Measurements from ENCODE around the gene GDE1. TPM values are rescaled to one million over a fixed set of nuclear protein-coding genes. Genes with fewer than 3 reads are reported as not detected.

The GDE1 gene
- total and polyA plus RNA-seq, 9 of the 15 experiments (the other 6 are each of a cell fraction or from before 2014, with no cell fraction given), result 18.8 to 40.5 (median 22.3) TPM

GRCh38 chr16:19502395-19503131 lies 19.3 kb downstream of the GDE1 start (continued):
- TF ChIP-seq ZNF609 (CRISPR knock-in tag; IDR thresholded peaks at IDR 0.05; ENCODE audit: borderline replicate concordance), result no peak
- TF ChIP-seq ASH1L (IDR thresholded peaks at IDR 0.05; ENCODE audit: borderline replicate concordance, low read depth, partially characterized antibody), result no peak
- peak; percentile 78 to 87 (median 83) for TF ChIP-seq CTCF (IDR thresholded peaks at IDR 0.05 in 2 of 3, conservative IDR thresholded peaks at IDR 0.05 in 1 of 3; ENCODE audit: insufficient read depth in 2 of 3, low read depth in 1 of 3, low read length in 3 of 3)
- no peak for TF ChIP-seq MTA1 (IDR thresholded peaks at IDR 0.05; ENCODE audit: borderline replicate concordance)
- TF ChIP-seq NELFE (IDR thresholded peaks at IDR 0.05; ENCODE audit: insufficient read depth, insufficient read length), result no peak
- TF ChIP-seq ZFPM2 (CRISPR knock-in tag; IDR thresholded peaks at IDR 0.05), result no peak
- TF ChIP-seq BCOR (IDR thresholded peaks at IDR 0.05), result peak; percentile 86
- TF ChIP-seq BDP1 (IDR thresholded peaks at IDR 0.05; ENCODE audit: insufficient read depth, insufficient read length), result no peak
- no peak for TF ChIP-seq CREBBP (IDR thresholded peaks at IDR 0.05; ENCODE audit: low read depth, low read length)
- no peak for TF ChIP-seq DIDO1 (tag; IDR thresholded peaks at IDR 0.05; ENCODE audit: low read depth)
- no peak for TF ChIP-seq HMGXB4 (CRISPR knock-in tag; IDR thresholded peaks at IDR 0.05)
- no peak for TF ChIP-seq TSC22D4 (tag; IDR thresholded peaks at IDR 0.05)
- no peak for TF ChIP-seq KLF13 (tag; IDR thresholded peaks at IDR 0.05; ENCODE audit: borderline replicate concordance, low read depth)
- TF ChIP-seq AFF1 (IDR thresholded peaks at IDR 0.05; ENCODE audit: low read depth in 1 of 2, partially characterized antibody in 2 of 2), result no peak
